Glomerular visceral epithelial cell (primary cell): ENCODE measurements around the gene MASP2.
"Not testable (repeated sequence)": the region's sequence is repeated elsewhere in the genome, so short reads cannot be mapped to it uniquely, and the experiment has no call there.

ENCODE experiments used
- DNase-seq: peaks from one replicate; pipeline ENCODE4 v3.0.0-alpha.2; 2016; ENCODE audit errors: extremely low spot score

Gene MASP2

GRCh38 chr1:11046625-11047365 is at the start of gene MASP2:
MASP2 (minus strand) TSS chr1:11047239; CDS start chr1:11047207, 32 bp downstream.
- no peak for DNase-seq

- not testable (repeated sequence) for DNase-seq
Measured at GRCh38 chr1:11083784-11084183, 36.7 kb upstream of the MASP2 start.

GRCh38 chr1:11080931-11081330 is 33.9 kb upstream of the MASP2 start:
- no peak for DNase-seq

- DNase-seq: no peak
Measured at GRCh38 chr1:11078631-11079030, 31.6 kb upstream of the MASP2 start.

GRCh38 chr1:11073398-11073797 is 26.4 kb upstream of the MASP2 start:
- not testable (repeated sequence) for DNase-seq

GRCh38 chr1:11072216-11072917 is 25.3 kb upstream of the MASP2 start:
- DNase-seq: no peak

- DNase-seq: no peak
Measured at GRCh38 chr1:11071463-11072215, 24.6 kb upstream of the MASP2 start.

GRCh38 chr1:11070876-11071275 is 23.8 kb upstream of the MASP2 start:
- no peak for DNase-seq

- DNase-seq: no peak
Measured at GRCh38 chr1:11068600-11069473, 21.8 kb upstream of the MASP2 start.

- DNase-seq: no peak
Measured at GRCh38 chr1:11067716-11068599, 20.9 kb upstream of the MASP2 start.

- DNase-seq: no peak
Measured at GRCh38 chr1:11065796-11066195, 18.8 kb upstream of the MASP2 start.

GRCh38 chr1:11064942-11065341 is 17.9 kb upstream of the MASP2 start:
- no peak for DNase-seq

GRCh38 chr1:11063937-11064537 is 17.0 kb upstream of the MASP2 start:
- DNase-seq: not testable (repeated sequence)

- DNase-seq: peak; percentile 88
Measured at GRCh38 chr1:11062965-11063401, 15.9 kb upstream of the MASP2 start.

- DNase-seq: no peak
Measured at GRCh38 chr1:11061652-11062365, 14.8 kb upstream of the MASP2 start.

- DNase-seq: peak; percentile 92
Measured at GRCh38 chr1:11059968-11060830, 13.2 kb upstream of the MASP2 start, which contains the start of gene SRM. SRM (minus strand) TSS chr1:11060018; CDS start chr1:11059943, 75 bp downstream.

GRCh38 chr1:11059155-11059967 is 12.3 kb upstream of the MASP2 start:
- DNase-seq: no peak
